Measurements from ENCODE around the gene TRIM43B.
"Not testable (repeated sequence)": the region's sequence is repeated elsewhere in the genome, so short reads cannot be mapped to it uniquely, and the experiment has no call there.

TRIM43B gene

DNA sequence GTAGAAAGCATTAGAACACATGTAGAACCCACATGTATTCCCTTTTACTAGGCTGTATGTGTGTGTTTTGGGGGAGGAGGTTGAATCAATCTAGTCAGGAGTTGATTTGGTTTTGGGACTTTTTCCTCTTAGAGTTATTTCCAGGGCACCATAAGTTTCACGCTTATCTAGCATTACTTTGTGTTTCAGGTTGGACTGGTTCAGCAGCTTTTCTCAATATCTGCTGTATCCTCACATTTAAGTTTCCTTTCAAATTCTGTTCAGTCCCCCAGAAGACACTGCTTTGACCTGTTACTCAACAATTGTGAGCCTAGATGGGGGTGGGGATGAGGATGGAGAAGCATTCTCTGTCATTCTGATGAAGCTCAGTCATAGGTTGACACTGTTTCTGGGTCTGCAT, 7.5 kb upstream of the TRIM43B start:
- H3K9me3 ChIP-seq (ENCODE audit: control insufficient read depth, low read length); H3K27me3 ChIP-seq (replicated peaks; ENCODE audit: control insufficient read depth, insufficient read depth, low read length); DNase-seq (ENCODE audit: low read depth); H3K36me3 ChIP-seq (ENCODE audit: control insufficient read depth, insufficient read depth, low read length, severe bottlenecking); H3K9ac ChIP-seq (ENCODE audit: low read length); H3K4me3 ChIP-seq (ENCODE audit: low read length); H3K4me1 ChIP-seq (ENCODE audit: control insufficient read depth, insufficient read depth, low read length): not testable (repeated sequence)

DNA sequence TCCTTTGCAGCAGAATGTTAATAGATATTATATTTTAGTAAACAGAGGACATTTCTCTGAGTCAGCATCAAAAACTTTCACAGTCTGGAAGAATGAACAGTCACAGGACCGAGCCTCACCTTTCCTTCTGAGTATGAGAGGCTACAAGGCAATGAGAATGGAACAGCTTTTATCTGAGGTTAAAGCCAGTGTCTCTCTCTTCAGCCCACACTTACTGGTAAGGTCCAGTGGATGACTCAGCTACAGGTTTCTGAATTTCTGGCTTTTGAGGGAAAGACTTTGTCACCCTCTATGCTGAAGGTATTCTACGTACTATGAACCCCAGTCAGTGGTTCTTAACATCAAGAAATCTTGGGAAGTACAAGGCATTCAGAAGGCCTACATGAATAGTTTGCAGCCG, 9.5 kb downstream of the TRIM43B start:
- not testable (repeated sequence) for H3K9ac ChIP-seq (ENCODE audit: low read length); H3K27me3 ChIP-seq (replicated peaks; ENCODE audit: control insufficient read depth, insufficient read depth, low read length); H3K4me1 ChIP-seq (ENCODE audit: control insufficient read depth, insufficient read depth, low read length); H3K4me3 ChIP-seq (ENCODE audit: low read length); H3K36me3 ChIP-seq (ENCODE audit: control insufficient read depth, insufficient read depth, low read length, severe bottlenecking); DNase-seq (ENCODE audit: low read depth); H3K9me3 ChIP-seq (ENCODE audit: control insufficient read depth, low read length)

DNA sequence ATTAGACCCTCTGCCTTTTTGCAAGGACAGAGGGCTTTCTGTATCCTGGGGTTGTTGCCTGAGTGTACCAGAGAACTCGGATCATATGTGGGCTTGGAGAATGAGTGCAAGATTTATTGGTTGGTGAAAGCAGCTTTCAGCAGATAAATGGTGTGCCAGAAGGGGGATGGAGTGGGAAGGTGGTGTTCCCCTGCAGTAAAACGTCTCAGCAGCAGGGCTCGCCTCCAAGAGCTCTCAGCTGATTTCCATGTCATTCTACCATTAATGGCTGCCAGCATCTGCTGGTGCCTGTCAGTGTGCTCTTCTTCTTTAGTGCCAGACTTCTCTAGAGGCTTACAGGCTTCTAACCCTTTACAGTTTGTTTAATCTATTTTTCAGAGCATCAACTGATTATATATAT, 16.6 kb downstream of the TRIM43B start:
- H3K4me3 ChIP-seq (ENCODE audit: low read length); DNase-seq (ENCODE audit: low read depth); H3K9me3 ChIP-seq (ENCODE audit: control insufficient read depth, low read length); H3K9ac ChIP-seq (ENCODE audit: low read length); H3K36me3 ChIP-seq (ENCODE audit: control insufficient read depth, insufficient read depth, low read length, severe bottlenecking); H3K27me3 ChIP-seq (replicated peaks; ENCODE audit: control insufficient read depth, insufficient read depth, low read length); H3K4me1 ChIP-seq (ENCODE audit: control insufficient read depth, insufficient read depth, low read length): not testable (repeated sequence)

DNA sequence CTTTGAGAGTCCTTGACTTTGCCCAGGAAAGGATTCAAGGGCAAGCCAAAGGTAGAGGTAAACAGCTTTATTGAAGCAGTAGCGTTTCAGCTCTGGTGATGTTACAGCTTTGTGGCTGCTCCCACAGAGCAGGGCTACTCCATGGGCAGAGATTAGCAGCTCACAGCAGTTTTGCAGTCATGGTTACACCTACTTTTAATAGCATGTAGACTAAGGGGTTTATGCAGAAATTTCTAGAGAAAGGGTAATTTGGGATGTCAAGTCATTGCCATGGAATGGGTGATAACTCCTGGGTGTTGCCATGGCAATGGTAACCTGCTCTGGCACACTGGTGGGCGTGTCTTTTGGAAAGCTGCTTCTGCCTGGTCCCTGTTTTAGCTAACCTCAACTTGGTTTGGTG, 18.0 kb downstream of the TRIM43B start:
- H3K9ac ChIP-seq (ENCODE audit: low read length); H3K27me3 ChIP-seq (replicated peaks; ENCODE audit: control insufficient read depth, insufficient read depth, low read length): not testable (repeated sequence)

DNA sequence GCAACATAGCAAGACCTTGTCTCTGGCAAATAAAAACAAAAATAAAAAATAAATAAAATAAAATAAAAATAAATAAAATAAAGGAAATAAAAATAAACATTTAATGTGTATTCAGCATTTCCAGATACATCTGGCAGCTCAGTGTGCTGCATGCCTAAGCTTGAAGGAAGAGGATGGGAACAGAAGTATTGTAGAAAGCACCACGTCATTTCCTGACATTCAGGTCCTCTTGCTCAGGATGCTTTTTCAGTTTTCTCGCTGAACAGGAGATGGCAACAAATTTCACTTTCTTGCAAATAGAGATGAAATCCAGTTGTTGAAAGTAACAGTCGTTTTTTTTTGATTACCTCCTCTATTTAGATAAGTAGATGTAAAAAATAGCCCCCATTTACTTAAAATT, 21.3 kb downstream of the TRIM43B start:
- not testable (repeated sequence) for H3K9me3 ChIP-seq (ENCODE audit: control insufficient read depth, low read length); DNase-seq (ENCODE audit: low read depth)

More for the DNA sequence above, 18.0 kb downstream of the TRIM43B start:
- not testable (repeated sequence) for H3K4me1 ChIP-seq (ENCODE audit: control insufficient read depth, insufficient read depth, low read length); DNase-seq (ENCODE audit: low read depth); H3K36me3 ChIP-seq (ENCODE audit: control insufficient read depth, insufficient read depth, low read length, severe bottlenecking); H3K4me3 ChIP-seq (ENCODE audit: low read length); H3K9me3 ChIP-seq (ENCODE audit: control insufficient read depth, low read length)

DNA sequence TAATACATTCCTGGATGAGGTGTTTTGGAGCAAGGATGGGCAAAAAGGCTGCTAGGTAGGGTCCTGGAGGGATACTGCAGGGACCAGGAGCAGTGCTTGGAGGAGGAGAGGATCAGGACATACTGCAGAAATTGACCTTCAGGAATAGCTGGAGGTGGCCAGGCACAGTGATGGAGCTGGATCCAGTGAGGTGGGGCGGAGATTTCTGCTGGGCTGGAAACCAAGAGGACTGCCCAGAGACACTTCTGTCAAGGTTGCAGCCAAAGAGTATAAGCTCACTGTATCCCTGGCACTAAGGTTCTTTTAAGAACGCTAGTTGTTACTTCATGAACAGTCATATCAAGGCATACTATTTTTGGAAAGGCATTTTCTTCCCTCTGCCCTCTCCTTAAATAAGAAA, 39.2 kb downstream of the TRIM43B start:
- H3K9me3 ChIP-seq (ENCODE audit: control insufficient read depth, low read length); H3K9ac ChIP-seq (ENCODE audit: low read length); H3K27me3 ChIP-seq (replicated peaks; ENCODE audit: control insufficient read depth, insufficient read depth, low read length); H3K36me3 ChIP-seq (ENCODE audit: control insufficient read depth, insufficient read depth, low read length, severe bottlenecking); H3K4me1 ChIP-seq (ENCODE audit: control insufficient read depth, insufficient read depth, low read length); DNase-seq (ENCODE audit: low read depth); H3K4me3 ChIP-seq (ENCODE audit: low read length): not testable (repeated sequence)

More for the DNA sequence above, 21.3 kb downstream of the TRIM43B start:
- not testable (repeated sequence) for H3K36me3 ChIP-seq (ENCODE audit: control insufficient read depth, insufficient read depth, low read length, severe bottlenecking); H3K4me3 ChIP-seq (ENCODE audit: low read length); H3K9ac ChIP-seq (ENCODE audit: low read length); H3K27me3 ChIP-seq (replicated peaks; ENCODE audit: control insufficient read depth, insufficient read depth, low read length); H3K4me1 ChIP-seq (ENCODE audit: control insufficient read depth, insufficient read depth, low read length)

DNA sequence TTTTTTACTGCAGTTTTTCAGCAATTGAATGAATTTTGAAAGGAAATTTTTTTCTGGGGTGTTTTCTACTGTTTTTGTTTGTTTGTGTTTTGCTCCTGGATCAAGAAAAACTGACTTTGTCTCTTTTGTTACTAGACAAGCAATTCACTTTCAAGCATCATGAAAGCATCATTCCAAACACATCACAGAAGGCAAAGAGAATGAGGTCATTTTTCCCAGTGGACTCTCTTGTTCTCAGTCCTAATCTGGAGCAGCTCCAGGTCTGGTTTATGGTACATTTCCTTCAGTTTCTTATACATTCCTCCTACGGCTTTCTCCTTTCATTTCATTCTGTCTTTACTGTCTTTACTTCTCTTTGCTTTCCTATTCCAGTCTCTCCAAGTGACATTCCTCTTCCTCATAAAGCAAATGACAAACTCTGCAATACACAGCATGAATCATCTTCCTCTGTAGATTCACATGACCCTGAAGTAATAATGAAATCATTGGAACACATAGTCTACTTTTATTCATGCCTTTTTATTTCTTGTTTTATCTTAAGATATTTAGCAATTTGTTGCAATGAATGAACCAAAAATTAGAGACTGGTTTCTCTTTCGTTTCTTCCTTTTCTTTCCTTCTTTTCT, 42.0 kb downstream of the TRIM43B start:
- H3K9ac ChIP-seq (ENCODE audit: low read length); DNase-seq (ENCODE audit: low read depth); H3K4me1 ChIP-seq (ENCODE audit: control insufficient read depth, insufficient read depth, low read length); H3K9me3 ChIP-seq (ENCODE audit: control insufficient read depth, low read length); H3K4me3 ChIP-seq (ENCODE audit: low read length); H3K36me3 ChIP-seq (ENCODE audit: control insufficient read depth, insufficient read depth, low read length, severe bottlenecking); H3K27me3 ChIP-seq (replicated peaks; ENCODE audit: control insufficient read depth, insufficient read depth, low read length): not testable (repeated sequence)

DNA sequence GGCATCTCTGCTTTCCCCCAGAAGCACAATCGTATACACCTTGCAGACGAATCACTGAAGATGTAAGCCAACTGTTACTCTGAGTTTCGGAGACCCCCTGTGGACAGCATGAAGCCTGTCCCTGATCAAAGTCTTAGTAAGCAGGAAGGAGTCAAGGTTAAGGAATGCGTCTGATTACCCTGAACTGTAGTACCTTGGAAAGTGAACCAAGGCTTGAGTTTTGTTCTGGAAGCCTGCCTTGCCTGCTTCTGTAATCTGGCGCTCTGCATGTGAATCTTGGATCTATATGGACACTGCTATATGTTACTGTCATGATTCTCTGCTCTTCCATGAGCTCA, 48.7 kb downstream of the TRIM43B start:
- H3K27me3 ChIP-seq (replicated peaks; ENCODE audit: control insufficient read depth, insufficient read depth, low read length); H3K9me3 ChIP-seq (ENCODE audit: control insufficient read depth, low read length); H3K4me3 ChIP-seq (ENCODE audit: low read length); H3K4me1 ChIP-seq (ENCODE audit: control insufficient read depth, insufficient read depth, low read length); H3K9ac ChIP-seq (ENCODE audit: low read length); DNase-seq (ENCODE audit: low read depth); H3K36me3 ChIP-seq (ENCODE audit: control insufficient read depth, insufficient read depth, low read length, severe bottlenecking): not testable (repeated sequence)

DNA sequence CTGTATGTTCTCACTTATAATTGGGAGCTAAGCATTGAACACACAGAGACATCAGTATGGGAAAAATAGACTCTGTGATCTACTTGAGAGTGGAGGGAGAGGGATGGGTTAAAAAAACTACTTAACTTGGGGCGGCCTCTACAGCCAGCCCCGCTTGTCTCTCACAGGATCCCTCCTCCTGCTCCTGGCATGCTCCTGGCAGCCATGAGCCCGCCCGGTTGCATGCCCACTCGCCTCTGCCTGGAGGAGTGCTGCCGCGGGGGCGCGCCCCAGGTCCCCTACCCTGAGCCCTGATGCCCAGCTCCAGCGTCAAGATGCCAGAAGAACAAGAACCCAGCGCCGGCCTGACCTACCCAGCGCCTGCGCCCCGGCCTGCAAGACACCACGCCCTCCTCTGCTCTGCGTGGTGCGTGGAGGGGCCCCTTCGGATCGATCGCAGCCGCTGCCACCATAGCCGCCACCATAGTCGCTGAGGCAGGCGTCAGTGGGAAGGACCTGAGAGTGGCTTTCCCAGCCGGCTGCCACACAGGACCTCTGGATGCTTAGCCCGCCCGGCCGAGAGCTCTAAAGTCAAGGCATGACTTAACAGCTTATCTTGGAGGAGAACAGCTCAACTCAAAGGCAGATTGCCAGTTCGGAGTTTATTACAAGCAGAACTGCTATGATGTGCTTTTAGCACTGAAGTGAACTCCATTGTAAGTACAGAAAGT, 49.2 kb downstream of the TRIM43B start:
- H3K36me3 ChIP-seq (ENCODE audit: control insufficient read depth, insufficient read depth, low read length, severe bottlenecking); H3K4me3 ChIP-seq (ENCODE audit: low read length); H3K27me3 ChIP-seq (replicated peaks; ENCODE audit: control insufficient read depth, insufficient read depth, low read length); H3K9ac ChIP-seq (ENCODE audit: low read length); DNase-seq (ENCODE audit: low read depth); H3K9me3 ChIP-seq (ENCODE audit: control insufficient read depth, low read length); H3K4me1 ChIP-seq (ENCODE audit: control insufficient read depth, insufficient read depth, low read length): not testable (repeated sequence)

DNA sequence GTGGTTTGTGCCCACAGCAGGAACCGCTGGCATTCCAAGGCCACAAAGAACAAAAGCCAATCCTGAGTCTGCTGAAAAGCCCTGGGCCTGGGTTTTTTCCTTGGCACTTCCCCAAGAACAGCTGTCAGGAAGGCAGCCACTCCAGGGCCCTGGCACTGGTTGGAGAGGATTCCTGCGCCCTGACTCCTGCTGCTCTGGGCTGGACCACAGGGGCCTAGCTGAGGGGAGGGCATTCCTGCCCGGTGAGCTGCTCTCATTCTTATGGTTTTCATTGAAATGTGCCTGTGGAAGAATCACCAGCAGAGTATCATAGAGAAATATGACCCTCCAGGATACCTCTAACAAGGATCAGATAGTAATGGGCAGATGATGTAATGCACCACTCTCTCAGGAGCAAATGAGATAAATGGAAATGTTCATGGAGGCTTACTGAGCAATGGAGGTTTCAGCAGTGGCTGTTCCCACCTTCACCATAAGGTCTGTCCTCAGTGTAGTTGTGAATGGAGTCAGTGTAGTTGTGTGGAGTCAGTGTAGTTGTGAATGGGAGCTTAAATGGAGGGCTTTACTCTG, 50.0 kb downstream of the TRIM43B start:
- not testable (repeated sequence) for H3K9ac ChIP-seq (ENCODE audit: low read length); H3K4me3 ChIP-seq (ENCODE audit: low read length); H3K4me1 ChIP-seq (ENCODE audit: control insufficient read depth, insufficient read depth, low read length); H3K36me3 ChIP-seq (ENCODE audit: control insufficient read depth, insufficient read depth, low read length, severe bottlenecking); H3K9me3 ChIP-seq (ENCODE audit: control insufficient read depth, low read length); H3K27me3 ChIP-seq (replicated peaks; ENCODE audit: control insufficient read depth, insufficient read depth, low read length)
- peak; percentile 61 for DNase-seq (ENCODE audit: low read depth)

DNA sequence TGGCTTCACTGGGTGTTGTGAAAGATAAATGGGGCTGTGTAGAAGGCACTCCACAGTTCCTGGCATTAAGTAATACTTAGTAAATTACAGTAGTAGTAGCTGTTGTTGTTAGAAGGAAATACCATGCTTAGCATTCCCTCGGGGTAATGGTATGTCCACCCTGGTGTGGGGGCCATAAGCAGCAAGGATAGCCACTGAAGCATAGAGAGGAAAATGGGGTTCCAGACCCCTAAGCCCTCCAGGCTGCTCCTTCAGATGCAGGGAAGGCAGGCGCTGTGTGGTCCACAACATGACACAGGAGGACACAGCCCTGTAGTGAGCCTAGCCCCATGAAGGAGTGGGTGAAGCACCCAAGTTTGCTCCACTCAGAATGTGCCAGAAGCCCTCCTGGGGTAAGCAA, 50.6 kb downstream of the TRIM43B start:
- H3K4me3 ChIP-seq (ENCODE audit: low read length); H3K27me3 ChIP-seq (replicated peaks; ENCODE audit: control insufficient read depth, insufficient read depth, low read length); H3K36me3 ChIP-seq (ENCODE audit: control insufficient read depth, insufficient read depth, low read length, severe bottlenecking); H3K9me3 ChIP-seq (ENCODE audit: control insufficient read depth, low read length); H3K9ac ChIP-seq (ENCODE audit: low read length); DNase-seq (ENCODE audit: low read depth); H3K4me1 ChIP-seq (ENCODE audit: control insufficient read depth, insufficient read depth, low read length): not testable (repeated sequence)

DNA sequence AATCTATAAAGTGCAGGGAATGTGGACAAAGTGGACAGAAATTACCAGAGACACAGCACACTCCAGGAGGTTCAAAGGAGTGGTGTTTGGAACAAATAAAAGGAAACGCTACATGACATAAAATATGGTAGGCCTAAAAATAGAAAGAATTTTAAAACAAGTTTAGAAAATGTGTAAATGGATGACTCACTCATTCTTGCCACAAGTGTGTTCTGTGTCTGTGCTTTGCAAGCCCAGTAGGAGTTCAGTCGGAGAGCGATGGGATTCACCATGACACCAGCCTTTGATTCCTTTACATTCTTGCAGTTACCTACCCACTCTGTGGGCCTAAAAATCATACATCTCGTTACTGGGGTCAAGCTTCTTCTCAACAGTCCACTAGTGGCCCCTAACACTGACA, 51.2 kb downstream of the TRIM43B start:
- DNase-seq (ENCODE audit: low read depth); H3K36me3 ChIP-seq (ENCODE audit: control insufficient read depth, insufficient read depth, low read length, severe bottlenecking); H3K4me3 ChIP-seq (ENCODE audit: low read length); H3K9ac ChIP-seq (ENCODE audit: low read length); H3K9me3 ChIP-seq (ENCODE audit: control insufficient read depth, low read length); H3K4me1 ChIP-seq (ENCODE audit: control insufficient read depth, insufficient read depth, low read length); H3K27me3 ChIP-seq (replicated peaks; ENCODE audit: control insufficient read depth, insufficient read depth, low read length): not testable (repeated sequence)

All from adipocyte (in vitro differentiated cells).